Spleen (tissue), 7 donors: ENCODE measurements around the gene PRKACA.

Source experiments
- POLR2A ChIP-seq, 3 donors: fragments of 450-650 bp; IDR thresholded peaks; one replicate each; pipeline ENCODE4 v1.5.1; 2017; ENCODE audit warnings: antibody characterized with exemption in 3 of 3, mild to moderate bottlenecking in 1 of 3
- TF ChIP-seq, protein P1 (sequence below), 11 experiments: fragments of 200-600 bp in 7 of 11; fragments of 450-650 bp in 4 of 11; sonication (generic) in 4 of 11; IDR thresholded peaks in 8 of 11; conservative IDR thresholded peaks in 3 of 11; 1 replicate in 7 of 11; 2 replicates in 4 of 11; pipeline versions ENCODE4 v1.4.0 to v1.8.0; 2016 to 2021; ENCODE audit warnings: antibody characterized with exemption in 11 of 11, inconsistent platforms in 4 of 11, mild to moderate bottlenecking in 1 of 11
- donor health status: DM: no; HTN: no; CAD: no; lungs with moderate emphysema.
- donor health status: DM: no; HTN: no; CAD: no.
- donor health status: DM: no; HTN: no; CAD: no.

DNA sequence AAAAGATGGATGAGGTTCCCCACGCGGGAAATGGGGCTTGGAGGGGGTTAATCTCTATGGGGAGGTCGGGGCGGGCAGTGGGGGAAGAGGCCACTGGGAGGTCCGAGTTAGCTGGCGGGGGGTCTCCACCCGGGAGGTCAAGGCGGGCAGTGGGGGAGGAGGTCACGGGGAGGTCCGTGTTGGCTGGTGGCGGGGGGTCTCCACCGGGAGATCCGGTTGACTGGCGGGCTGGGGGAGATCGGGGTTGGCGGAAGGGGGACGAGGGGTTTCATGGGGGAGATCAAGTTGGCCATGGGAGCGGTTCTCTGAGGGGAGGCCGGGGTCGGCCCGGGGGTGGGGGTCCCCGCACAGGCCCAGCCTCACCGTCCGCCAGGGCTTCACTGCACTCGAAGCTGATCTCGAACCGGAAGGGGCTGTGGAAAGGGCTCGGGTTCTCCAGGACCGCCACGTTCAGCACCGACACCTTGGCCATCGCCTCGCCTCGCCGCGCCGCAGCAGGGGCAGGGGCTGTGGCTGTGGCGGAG, 18.5 kb upstream of the PRKACA start:
- TF ChIP-seq, protein P1, sequence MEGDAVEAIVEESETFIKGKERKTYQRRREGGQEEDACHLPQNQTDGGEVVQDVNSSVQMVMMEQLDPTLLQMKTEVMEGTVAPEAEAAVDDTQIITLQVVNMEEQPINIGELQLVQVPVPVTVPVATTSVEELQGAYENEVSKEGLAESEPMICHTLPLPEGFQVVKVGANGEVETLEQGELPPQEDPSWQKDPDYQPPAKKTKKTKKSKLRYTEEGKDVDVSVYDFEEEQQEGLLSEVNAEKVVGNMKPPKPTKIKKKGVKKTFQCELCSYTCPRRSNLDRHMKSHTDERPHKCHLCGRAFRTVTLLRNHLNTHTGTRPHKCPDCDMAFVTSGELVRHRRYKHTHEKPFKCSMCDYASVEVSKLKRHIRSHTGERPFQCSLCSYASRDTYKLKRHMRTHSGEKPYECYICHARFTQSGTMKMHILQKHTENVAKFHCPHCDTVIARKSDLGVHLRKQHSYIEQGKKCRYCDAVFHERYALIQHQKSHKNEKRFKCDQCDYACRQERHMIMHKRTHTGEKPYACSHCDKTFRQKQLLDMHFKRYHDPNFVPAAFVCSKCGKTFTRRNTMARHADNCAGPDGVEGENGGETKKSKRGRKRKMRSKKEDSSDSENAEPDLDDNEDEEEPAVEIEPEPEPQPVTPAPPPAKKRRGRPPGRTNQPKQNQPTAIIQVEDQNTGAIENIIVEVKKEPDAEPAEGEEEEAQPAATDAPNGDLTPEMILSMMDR (IDR thresholded peaks at IDR 0.05 in 8 of 11, conservative IDR thresholded peaks at IDR 0.05 in 3 of 11): no peak
- no peak for TF ChIP-seq POLR2A (IDR thresholded peaks at IDR 0.05)
